A549 (cell line): ENCODE measurements around the gene TCF12. TPM values are rescaled to one million over a fixed set of nuclear protein-coding genes. Genes with fewer than 3 reads are reported as not detected.

Experiments used
- ATAC-seq, 2 experiments: fragments of 200-7000 bp in 1 of 2; fragments of >200 bp in 1 of 2; cut with Nextera tagmentation in 1 of 2; cut with Tn5 transposase in 1 of 2; 3 replicates each; pipeline versions ENCODE4 v1.8.0 to v1.9.1; 2018 to 2020; ENCODE audit warnings: mild to moderate bottlenecking in 1 of 2, moderate library complexity in 1 of 2
- CTCF ChIA-PET: fragments of 300-600 bp; sonication (Branson Sonifier 250); formaldehyde crosslinking; extraction: SDS; loops from one replicate; lab custom pipeline; 2021; ENCODE audit warnings: antibody characterized with exemption, inconsistent platforms; lab: Yijun Ruan, JAX
- POLR2A ChIA-PET: fragments of 350-600 bp; formaldehyde crosslinking; extraction: SDS; loops from one replicate; lab custom pipeline; 2021; ENCODE audit warnings: antibody characterized with exemption, inconsistent platforms; lab: Yijun Ruan, JAX
- DNase-seq, 2 experiments: peaks; one replicate each; pipeline versions ENCODE4 v3.0.0 to v3.0.0-alpha.2; 2011 to 2016; ENCODE audit warnings: low read depth in 1 of 2, low spot score in 1 of 2
- FAIRE-seq: peaks from 2 replicates; lab custom pipeline; 2011; peaks lifted over from hg19 to GRCh38; lab: Jason Lieb, UNC
- H3K27ac ChIP-seq, 2 experiments: fragments of >200 bp; sonication (Bioruptor Twin); formaldehyde crosslinking; 3 replicates each; pipeline ENCODE4 v1.5.1; 2016 to 2017
- H3K4me1 ChIP-seq: fragments of >200 bp; sonication (Bioruptor Twin); formaldehyde crosslinking; 3 replicates; pipeline ENCODE4 v1.6.1; 2016
- H3K4me2 ChIP-seq: fragments of >200 bp; sonication (Bioruptor Twin); formaldehyde crosslinking; 3 replicates; pipeline ENCODE4 v1.6.1; 2016
- H3K4me3 ChIP-seq: fragments of >200 bp; sonication (Bioruptor Twin); formaldehyde crosslinking; 3 replicates; pipeline ENCODE4 v1.5.1; 2016
- H3K9me3 ChIP-seq: fragments of >200 bp; sonication (Bioruptor Twin); formaldehyde crosslinking; 3 replicates; pipeline ENCODE4 v1.6.1; 2016
- CBX2 ChIP-seq: fragments of 200-600 bp; sonication (generic); IDR thresholded peaks from 2 replicates; pipeline ENCODE4 v1.6.1; 2016; ENCODE audit warnings: low read depth, mild to moderate bottlenecking, borderline replicate concordance
- CEBPB ChIP-seq, 2 experiments: fragments of >200 bp in 1 of 2; sonication (Bioruptor Twin) in 1 of 2; formaldehyde crosslinking in 1 of 2; IDR thresholded peaks; 2 replicates each; pipeline ENCODE4 v1.6.1; 2012 to 2016
- CHD2 ChIP-seq: fragments of 150-350 bp; IDR thresholded peaks from 2 replicates; pipeline ENCODE4 v1.6.1; 2014; ENCODE audit warnings: low read length; ENCODE audit not compliant: partially characterized antibody
- EP300 ChIP-seq, 2 experiments: fragments of >200 bp; sonication (Bioruptor Twin); formaldehyde crosslinking; IDR thresholded peaks; 2 replicates in 1 of 2; 3 replicates in 1 of 2; pipeline ENCODE4 v1.6.1; 2016 to 2017
- FOXS1 ChIP-seq: fragments of 250-450 bp; sonication (Bioruptor Pico); IDR thresholded peaks from 2 replicates; pipeline ENCODE4 v1.5.0; 2020; ENCODE audit warnings: mild to moderate bottlenecking, moderate library complexity
- GATA3 ChIP-seq: IDR thresholded peaks from 2 replicates; pipeline ENCODE4 v1.6.1; 2012; ENCODE audit warnings: borderline replicate concordance
- HEYL ChIP-seq: fragments of 250-450 bp; sonication (Bioruptor Pico); IDR thresholded peaks from 2 replicates; pipeline ENCODE4 v1.8.0; 2021; ENCODE audit warnings: mild to moderate bottlenecking, moderate library complexity
- HOXA7 ChIP-seq: fragments of 250-450 bp; sonication (Bioruptor Pico); IDR thresholded peaks from 2 replicates; pipeline ENCODE4 v1.5.0; 2020; ENCODE audit warnings: mild to moderate bottlenecking, moderate library complexity
- HOXB13 ChIP-seq: fragments of 250-450 bp; sonication (Bioruptor Pico); IDR thresholded peaks from 2 replicates; pipeline ENCODE4 v1.5.0; 2020; ENCODE audit warnings: low read depth, mild to moderate bottlenecking, moderate library complexity
- KDM5A ChIP-seq: fragments of 200-600 bp; sonication (generic); IDR thresholded peaks from 2 replicates; pipeline ENCODE4 v1.6.1; 2016; ENCODE audit warnings: antibody characterized with exemption, mild to moderate bottlenecking
- MAZ ChIP-seq: fragments of 150-350 bp; IDR thresholded peaks from 2 replicates; pipeline ENCODE4 v1.6.1; 2014; ENCODE audit warnings: antibody characterized with exemption, low read depth, low read length, borderline replicate concordance
- MYC ChIP-seq: IDR thresholded peaks from 2 replicates; pipeline ENCODE4 v1.6.1; 2012; ENCODE audit warnings: mild to moderate bottlenecking, inconsistent platforms, low read length, improper control_type of control experiment, borderline replicate concordance
- NPAS2 ChIP-seq: fragments of 250-450 bp; sonication (Bioruptor Pico); IDR thresholded peaks from 2 replicates; pipeline ENCODE4 v1.8.0; 2022; ENCODE audit warnings: mild to moderate bottlenecking, moderate library complexity, borderline replicate concordance
- NR3C1 ChIP-seq: fragments of >200 bp; sonication (Bioruptor Twin); formaldehyde crosslinking; IDR thresholded peaks from 3 replicates; pipeline ENCODE4 v1.6.1; 2017
- POLR2A ChIP-seq: IDR thresholded peaks from 2 replicates; pipeline ENCODE4 v1.6.1; 2012; ENCODE audit warnings: mild to moderate bottlenecking, low read length
- POLR2AphosphoS2 ChIP-seq: conservative IDR thresholded peaks from 2 replicates; pipeline ENCODE4 v1.6.1; 2012; ENCODE audit warnings: low read length, improper control_type of control experiment, inconsistent platforms
- RARB ChIP-seq: fragments of 250-450 bp; sonication (Bioruptor Pico); IDR thresholded peaks from 2 replicates; pipeline ENCODE4 v1.8.0; 2021; ENCODE audit warnings: mild to moderate bottlenecking, moderate library complexity
- SREBF2 ChIP-seq: fragments of 450-650 bp; IDR thresholded peaks from 2 replicates; pipeline ENCODE4 v1.6.1; 2014; ENCODE audit warnings: mild to moderate bottlenecking, moderate library complexity
- WGBS: methylation state at CpG from one replicate; pipeline ENCODE4 v1.1.6; 2017; ENCODE audit errors: missing lambda C conversion rate; 5-methylcytosine and 5-hydroxymethylcytosine counted together
- polyA plus RNA-seq, 4 experiments: library from polyadenylated mRNA; depleted of rRNA in 3 of 4; stranded (reverse); fragments of >200 nt; fragmentation: RNase III in 1 of 4; extraction: RNeasy Plus Mini Kit Qiagen cat#74134 plus additional on column Dnase treatment in 1 of 4; gene quantifications; 2 replicates in 3 of 4; 3 replicates in 1 of 4; pipeline ENCODE4 v1.2.3, GENCODE V29; 2011 to 2017
- TF ChIP-seq, protein P1 (sequence below): fragments of 250-450 bp; sonication (Bioruptor Pico); IDR thresholded peaks from 2 replicates; pipeline ENCODE4 v1.5.0; 2021; ENCODE audit warnings: mild to moderate bottlenecking, moderate library complexity, borderline replicate concordance
- TF ChIP-seq, protein P2 (sequence below): fragments of >200 bp; sonication (Bioruptor Twin); formaldehyde crosslinking; IDR thresholded peaks from 2 replicates; pipeline ENCODE4 v1.6.1; 2016
- TF ChIP-seq, protein P3 (sequence below): fragments of 200-600 bp; sonication (generic); IDR thresholded peaks from 2 replicates; pipeline ENCODE4 v1.6.1; 2016; ENCODE audit warnings: antibody characterized with exemption, mild to moderate bottlenecking, moderate library complexity

The TCF12 gene
- polyA plus RNA-seq, 2 of the 4 experiments (the other 2 are of a cell fraction) = 36.3 to 121 TPM

GRCh38 chr15:57198654-57199291 is 280.3 kb downstream of the TCF12 start:
- no peak for DNase-seq
- Histone ChIP-seq H3K9me3 (no peaks in the 10 kb centered on the region), H3K27ac (no peak overlapping the region), H3K4me2 (no peak overlapping the region), H3K4me1 (no peaks in the 10 kb centered on the region), H3K4me3 (no peak overlapping the region)
- TF ChIP-seq MYC = no peak
- WGBS = 80% methylated on average over 8 of the region's 8 CpGs
- FAIRE-seq = no peak
- POLR2A ChIA-PET = no interaction called here
- no peak for ATAC-seq
- CTCF ChIA-PET = interaction anchor here (0.5 to 2.0 kb wide), 4 partner anchors 11 to 163 kb away, joined by 3 to 7 read pairs (median 4); no protein-coding TSS in a partner anchor

DNA sequence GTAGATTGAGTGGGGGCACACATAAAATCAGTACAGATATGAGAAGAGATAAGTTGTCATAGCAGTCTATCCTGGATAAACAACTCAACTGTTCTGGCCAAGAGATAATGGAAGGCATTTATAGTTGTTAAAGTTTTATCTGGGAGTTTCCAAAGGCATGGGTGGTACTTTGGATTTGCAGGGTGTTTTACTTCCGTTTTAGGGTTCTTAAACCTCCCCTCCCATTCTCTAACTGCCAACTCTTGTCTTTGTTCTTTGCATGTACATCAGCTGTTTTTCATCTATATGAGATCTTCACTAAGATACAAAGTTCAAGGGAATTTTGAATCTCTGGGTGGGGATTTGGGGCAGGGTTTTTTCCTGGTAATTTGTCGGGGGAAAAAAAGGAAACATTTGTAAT is 283.1 kb downstream of the TCF12 start:
- no peak overlapping the region for H3K4me2 ChIP-seq
- WGBS = 84% methylated on average over 2 of the region's 2 CpGs
- H3K27ac ChIP-seq = no peak overlapping the region
- POLR2A ChIA-PET = no interaction called here
- H3K4me1 ChIP-seq = no peaks in the 10 kb centered on the region
- no peak overlapping the region for H3K4me3 ChIP-seq
- ATAC-seq (no peak), FAIRE-seq (no peak), DNase-seq (no peak)
- TF ChIP-seq CBX2 (no peak), RARB (CRISPR knock-in tag) (no peak), POLR2A (no peak), KDM5A (no peak), NR3C1 (no peak), NPAS2 (CRISPR knock-in tag) (no peak), CEBPB (IDR thresholded peaks at IDR 0.05) (no peak), HOXB13 (CRISPR knock-in tag) (no peak)
- TF ChIP-seq, protein P1, sequence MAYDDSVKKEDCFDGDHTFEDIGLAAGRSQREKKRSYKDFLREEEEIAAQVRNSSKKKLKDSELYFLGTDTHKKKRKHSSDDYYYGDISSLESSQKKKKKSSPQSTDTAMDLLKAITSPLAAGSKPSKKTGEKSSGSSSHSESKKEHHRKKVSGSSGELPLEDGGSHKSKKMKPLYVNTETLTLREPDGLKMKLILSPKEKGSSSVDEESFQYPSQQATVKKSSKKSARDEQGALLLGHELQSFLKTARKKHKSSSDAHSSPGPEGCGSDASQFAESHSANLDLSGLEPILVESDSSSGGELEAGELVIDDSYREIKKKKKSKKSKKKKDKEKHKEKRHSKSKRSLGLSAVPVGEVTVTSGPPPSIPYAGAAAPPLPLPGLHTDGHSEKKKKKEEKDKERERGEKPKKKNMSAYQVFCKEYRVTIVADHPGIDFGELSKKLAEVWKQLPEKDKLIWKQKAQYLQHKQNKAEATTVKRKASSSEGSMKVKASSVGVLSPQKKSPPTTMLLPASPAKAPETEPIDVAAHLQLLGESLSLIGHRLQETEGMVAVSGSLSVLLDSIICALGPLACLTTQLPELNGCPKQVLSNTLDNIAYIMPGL (CRISPR knock-in tag) = no peak
- TF ChIP-seq, protein P2, sequence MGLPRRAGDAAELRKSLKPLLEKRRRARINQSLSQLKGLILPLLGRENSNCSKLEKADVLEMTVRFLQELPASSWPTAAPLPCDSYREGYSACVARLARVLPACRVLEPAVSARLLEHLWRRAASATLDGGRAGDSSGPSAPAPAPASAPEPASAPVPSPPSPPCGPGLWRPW = no peak
- no peaks in the 10 kb centered on the region for H3K9me3 ChIP-seq
- CTCF ChIA-PET = no interaction called here

- Histone ChIP-seq H3K4me2 (no peak overlapping the region), H3K4me3 (no peak overlapping the region), H3K27ac (no peak overlapping the region), H3K4me1 (no peaks in the 10 kb centered on the region), H3K9me3 (no peaks in the 10 kb centered on the region)
- 82% methylated on average over 2 of the region's 2 CpGs for WGBS
- POLR2A ChIA-PET = no interaction called here
- CTCF ChIA-PET = no interaction called here
- no peak for TF ChIP-seq SREBF2
- no peak for TF ChIP-seq MAZ
- no peak for TF ChIP-seq POLR2AphosphoS2
- TF ChIP-seq, protein P3, sequence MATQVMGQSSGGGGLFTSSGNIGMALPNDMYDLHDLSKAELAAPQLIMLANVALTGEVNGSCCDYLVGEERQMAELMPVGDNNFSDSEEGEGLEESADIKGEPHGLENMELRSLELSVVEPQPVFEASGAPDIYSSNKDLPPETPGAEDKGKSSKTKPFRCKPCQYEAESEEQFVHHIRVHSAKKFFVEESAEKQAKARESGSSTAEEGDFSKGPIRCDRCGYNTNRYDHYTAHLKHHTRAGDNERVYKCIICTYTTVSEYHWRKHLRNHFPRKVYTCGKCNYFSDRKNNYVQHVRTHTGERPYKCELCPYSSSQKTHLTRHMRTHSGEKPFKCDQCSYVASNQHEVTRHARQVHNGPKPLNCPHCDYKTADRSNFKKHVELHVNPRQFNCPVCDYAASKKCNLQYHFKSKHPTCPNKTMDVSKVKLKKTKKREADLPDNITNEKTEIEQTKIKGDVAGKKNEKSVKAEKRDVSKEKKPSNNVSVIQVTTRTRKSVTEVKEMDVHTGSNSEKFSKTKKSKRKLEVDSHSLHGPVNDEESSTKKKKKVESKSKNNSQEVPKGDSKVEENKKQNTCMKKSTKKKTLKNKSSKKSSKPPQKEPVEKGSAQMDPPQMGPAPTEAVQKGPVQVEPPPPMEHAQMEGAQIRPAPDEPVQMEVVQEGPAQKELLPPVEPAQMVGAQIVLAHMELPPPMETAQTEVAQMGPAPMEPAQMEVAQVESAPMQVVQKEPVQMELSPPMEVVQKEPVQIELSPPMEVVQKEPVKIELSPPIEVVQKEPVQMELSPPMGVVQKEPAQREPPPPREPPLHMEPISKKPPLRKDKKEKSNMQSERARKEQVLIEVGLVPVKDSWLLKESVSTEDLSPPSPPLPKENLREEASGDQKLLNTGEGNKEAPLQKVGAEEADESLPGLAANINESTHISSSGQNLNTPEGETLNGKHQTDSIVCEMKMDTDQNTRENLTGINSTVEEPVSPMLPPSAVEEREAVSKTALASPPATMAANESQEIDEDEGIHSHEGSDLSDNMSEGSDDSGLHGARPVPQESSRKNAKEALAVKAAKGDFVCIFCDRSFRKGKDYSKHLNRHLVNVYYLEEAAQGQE = no peak
- TF ChIP-seq HOXA7 (CRISPR knock-in tag) = no peak
- no peak for TF ChIP-seq NPAS2 (CRISPR knock-in tag)
- TF ChIP-seq CHD2 = no peak
- no peak for TF ChIP-seq FOXS1
- no peak for TF ChIP-seq EP300 (IDR thresholded peaks at IDR 0.05)
- no peak for TF ChIP-seq GATA3
- TF ChIP-seq HEYL (CRISPR knock-in tag) = no peak
- FAIRE-seq (no peak), ATAC-seq (no peak), DNase-seq (no peak)
Measured at GRCh38 chr15:57203906-57204305, 285.5 kb downstream of the TCF12 start.
